ENCODE measurements around the gene SLC45A2. TPM values are rescaled to one million over a fixed set of nuclear protein-coding genes. Genes with fewer than 3 reads are reported as not detected.

SLC45A2 gene
- total and polyA plus RNA-seq, 9 of the 15 experiments (the other 6 are each of a cell fraction or from before 2014, with no cell fraction given), result 0.03 to 0.29 (median 0.14) TPM; not detected in 4

- TF ChIP-seq VEZF1 (CRISPR knock-in tag; IDR thresholded peaks at IDR 0.05), result peak; percentile 60; the same call in 1 of the 2 replicates
- TF ChIP-seq SMARCE1 (IDR thresholded peaks at IDR 0.05), result 0 out of 2 replicates have a peak, but pooled peaks have one; percentile 13
- peak; percentile 23; the same call in 1 of the 2 replicates for TF ChIP-seq L3MBTL2 (IDR thresholded peaks at IDR 0.05)
- no peak for TF ChIP-seq KDM1A (IDR thresholded peaks at IDR 0.05)
- TF ChIP-seq NR1H2 (CRISPR knock-in tag; IDR thresholded peaks at IDR 0.05), result no peak
- TF ChIP-seq ZBTB8A (IDR thresholded peaks at IDR 0.05; ENCODE audit: partially characterized antibody), result no peak
- no peak for TF ChIP-seq STAT5A (IDR thresholded peaks at IDR 0.05; ENCODE audit: borderline replicate concordance, low read length)
- TF ChIP-seq ZBTB2 (IDR thresholded peaks at IDR 0.05), result no peak
- no peak for TF ChIP-seq ZNF780A (CRISPR knock-in tag; IDR thresholded peaks at IDR 0.05)
- TF ChIP-seq SETDB1 (IDR thresholded peaks at IDR 0.05; ENCODE audit: low read length), result no peak
- TF ChIP-seq ZNF212 (CRISPR knock-in tag; IDR thresholded peaks at IDR 0.05), result no peak
- TF ChIP-seq ARID4B (CRISPR knock-in tag; IDR thresholded peaks at IDR 0.05), result no peak
- no peak for TF ChIP-seq ZNF57 (CRISPR knock-in tag; IDR thresholded peaks at IDR 0.05)
These were observed at the start of gene SLC45A2 (continued) for GRCh38 chr5:33984671-33985124.

All from K562 (cell line).